HepG2 (cell line): ENCODE measurements around the gene DYNC2I2. TPM values are rescaled to one million over a fixed set of nuclear protein-coding genes. Genes with fewer than 3 reads are reported as not detected.

Experiments
- AKAP8 ChIP-seq: sonication (generic); formaldehyde crosslinking; IDR thresholded peaks from 2 replicates; pipeline ENCODE4 v1.5.1; 2020; ENCODE audit warnings: mild to moderate bottlenecking, missing genetic modification reagents
- CERS6 ChIP-seq: sonication (generic); formaldehyde crosslinking; IDR thresholded peaks from 2 replicates; pipeline ENCODE4 v1.5.0; 2020; ENCODE audit warnings: missing genetic modification reagents
- DMAP1 ChIP-seq: IDR thresholded peaks from 2 replicates; pipeline ENCODE4 v1.6.1; 2016
- IRF9 ChIP-seq: sonication (generic); formaldehyde crosslinking; IDR thresholded peaks from 2 replicates; pipeline ENCODE4 v1.8.0; 2022; ENCODE audit warnings: missing genetic modification reagents, mild to moderate bottlenecking, borderline replicate concordance
- NKX3-1 ChIP-seq: sonication (generic); formaldehyde crosslinking; IDR thresholded peaks from 2 replicates; pipeline ENCODE4 v1.5.0; 2020; ENCODE audit warnings: missing genetic modification reagents
- PCBP1 ChIP-seq: fragments of 200-400 bp; formaldehyde crosslinking; IDR thresholded peaks from 2 replicates; pipeline ENCODE4 v1.6.1; 2017; ENCODE audit warnings: mild to moderate bottlenecking, low read depth, low read length, borderline replicate concordance
- PPARG ChIP-seq: conservative IDR thresholded peaks from 2 replicates; pipeline ENCODE4 v1.6.1; 2016; ENCODE audit warnings: missing biosample characterization, missing genetic modification reagents
- SOX5 ChIP-seq: IDR thresholded peaks from 2 replicates; pipeline ENCODE4 v1.6.1; 2016; ENCODE audit warnings: borderline replicate concordance
- ZBTB14 ChIP-seq: sonication (generic); formaldehyde crosslinking; IDR thresholded peaks from 2 replicates; pipeline ENCODE4 v1.4.0; 2020; ENCODE audit warnings: missing genetic modification reagents
- ZNF280B ChIP-seq: sonication (generic); formaldehyde crosslinking; IDR thresholded peaks from 2 replicates; pipeline ENCODE4 v1.5.0; 2020; ENCODE audit warnings: missing genetic modification reagents, mild to moderate bottlenecking, borderline replicate concordance
- ZNF781 ChIP-seq: sonication (generic); formaldehyde crosslinking; IDR thresholded peaks from 2 replicates; pipeline ENCODE4 v1.5.1; 2020; ENCODE audit warnings: borderline replicate concordance, mild to moderate bottlenecking, missing genetic modification reagents; ENCODE audit errors: not compliant biosample characterization
- ZNF878 ChIP-seq: sonication (generic); formaldehyde crosslinking; IDR thresholded peaks from 2 replicates; pipeline ENCODE4 v1.8.1; 2023; ENCODE audit warnings: mild to moderate bottlenecking, missing genetic modification reagents, moderate library complexity
- ZNF879 ChIP-seq: sonication (generic); formaldehyde crosslinking; IDR thresholded peaks from 2 replicates; pipeline ENCODE4 v1.8.1; 2023; ENCODE audit warnings: missing genetic modification reagents
- polyA plus RNA-seq, 8 experiments: library from polyadenylated mRNA; depleted of rRNA in 3 of 8; stranded (reverse) in 7 of 8; unstranded in 1 of 8; fragments of >200 nt; fragmentation: Illumina TruSeq in 4 of 8; extraction: Trizol in 4 of 8; gene quantifications; 2 replicates each; pipeline versions ENCODE4 v1.2.1 to v1.2.3, GENCODE V29; 2011 to 2016; ENCODE audit warnings: low read depth in 4 of 8, missing spikeins in 1 of 8, mixed read lengths in 1 of 8; ENCODE audit not compliant: insufficient read depth in 1 of 8
- total RNA-seq, 5 experiments: library from RNA; depleted of rRNA; stranded (reverse); fragments of >200 nt; fragmentation: Illumina TruSeq; extraction: Trizol; gene quantifications; 2 replicates each; pipeline ENCODE4 v1.2.3, GENCODE V29; 2016; ENCODE audit warnings: low read depth in 1 of 5
- TF ChIP-seq, protein P1 (sequence below): sonication (generic); formaldehyde crosslinking; IDR thresholded peaks from 2 replicates; pipeline ENCODE4 v1.4.0; 2020; ENCODE audit warnings: mild to moderate bottlenecking, missing genetic modification reagents, borderline replicate concordance
- TF ChIP-seq, protein P2 (sequence below): sonication (generic); formaldehyde crosslinking; IDR thresholded peaks from 2 replicates; pipeline ENCODE4 v1.5.1; 2020; ENCODE audit warnings: missing genetic modification reagents, mild to moderate bottlenecking, borderline replicate concordance
- TF ChIP-seq, protein P3 (sequence below): sonication (generic); formaldehyde crosslinking; IDR thresholded peaks from 2 replicates; pipeline ENCODE4 v1.4.0; 2020; ENCODE audit warnings: missing genetic modification reagents; ENCODE audit errors: not compliant biosample characterization

DYNC2I2 gene
- total and polyA plus RNA-seq, 2 of the 13 experiments (the other 11 are each of a cell fraction or from before 2014, with no cell fraction given): 13.7 to 40.2 TPM

GRCh38 chr9:128702949-128703615 lies 46.4 kb upstream of the DYNC2I2 start (continued):
- TF ChIP-seq CERS6 (CRISPR knock-in tag) (no peak), ZNF781 (no peak), SOX5 (CRISPR knock-in tag) (no peak), DMAP1 (CRISPR knock-in tag) (no peak), PCBP1 (no peak), ZNF280B (CRISPR knock-in tag) (no peak), ZBTB14 (CRISPR knock-in tag) (no peak), AKAP8 (CRISPR knock-in tag) (no peak), IRF9 (CRISPR knock-in tag) (no peak), ZNF878 (no peak), PPARG (no peak), ZNF879 (CRISPR knock-in tag) (peak; percentile 63; the same call in 1 of the 2 replicates), NKX3-1 (CRISPR knock-in tag) (no peak)
- TF ChIP-seq, protein P1, sequence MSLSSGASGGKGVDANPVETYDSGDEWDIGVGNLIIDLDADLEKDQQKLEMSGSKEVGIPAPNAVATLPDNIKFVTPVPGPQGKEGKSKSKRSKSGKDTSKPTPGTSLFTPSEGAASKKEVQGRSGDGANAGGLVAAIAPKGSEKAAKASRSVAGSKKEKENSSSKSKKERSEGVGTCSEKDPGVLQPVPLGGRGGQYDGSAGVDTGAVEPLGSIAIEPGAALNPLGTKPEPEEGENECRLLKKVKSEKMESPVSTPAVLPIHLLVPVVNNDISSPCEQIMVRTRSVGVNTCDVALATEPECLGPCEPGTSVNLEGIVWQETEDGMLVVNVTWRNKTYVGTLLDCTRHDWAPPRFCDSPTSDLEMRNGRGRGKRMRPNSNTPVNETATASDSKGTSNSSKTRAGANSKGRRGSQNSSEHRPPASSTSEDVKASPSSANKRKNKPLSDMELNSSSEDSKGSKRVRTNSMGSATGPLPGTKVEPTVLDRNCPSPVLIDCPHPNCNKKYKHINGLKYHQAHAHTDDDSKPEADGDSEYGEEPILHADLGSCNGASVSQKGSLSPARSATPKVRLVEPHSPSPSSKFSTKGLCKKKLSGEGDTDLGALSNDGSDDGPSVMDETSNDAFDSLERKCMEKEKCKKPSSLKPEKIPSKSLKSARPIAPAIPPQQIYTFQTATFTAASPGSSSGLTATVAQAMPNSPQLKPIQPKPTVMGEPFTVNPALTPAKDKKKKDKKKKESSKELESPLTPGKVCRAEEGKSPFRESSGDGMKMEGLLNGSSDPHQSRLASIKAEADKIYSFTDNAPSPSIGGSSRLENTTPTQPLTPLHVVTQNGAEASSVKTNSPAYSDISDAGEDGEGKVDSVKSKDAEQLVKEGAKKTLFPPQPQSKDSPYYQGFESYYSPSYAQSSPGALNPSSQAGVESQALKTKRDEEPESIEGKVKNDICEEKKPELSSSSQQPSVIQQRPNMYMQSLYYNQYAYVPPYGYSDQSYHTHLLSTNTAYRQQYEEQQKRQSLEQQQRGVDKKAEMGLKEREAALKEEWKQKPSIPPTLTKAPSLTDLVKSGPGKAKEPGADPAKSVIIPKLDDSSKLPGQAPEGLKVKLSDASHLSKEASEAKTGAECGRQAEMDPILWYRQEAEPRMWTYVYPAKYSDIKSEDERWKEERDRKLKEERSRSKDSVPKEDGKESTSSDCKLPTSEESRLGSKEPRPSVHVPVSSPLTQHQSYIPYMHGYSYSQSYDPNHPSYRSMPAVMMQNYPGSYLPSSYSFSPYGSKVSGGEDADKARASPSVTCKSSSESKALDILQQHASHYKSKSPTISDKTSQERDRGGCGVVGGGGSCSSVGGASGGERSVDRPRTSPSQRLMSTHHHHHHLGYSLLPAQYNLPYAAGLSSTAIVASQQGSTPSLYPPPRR (CRISPR knock-in tag): no peak
- TF ChIP-seq, protein P2, sequence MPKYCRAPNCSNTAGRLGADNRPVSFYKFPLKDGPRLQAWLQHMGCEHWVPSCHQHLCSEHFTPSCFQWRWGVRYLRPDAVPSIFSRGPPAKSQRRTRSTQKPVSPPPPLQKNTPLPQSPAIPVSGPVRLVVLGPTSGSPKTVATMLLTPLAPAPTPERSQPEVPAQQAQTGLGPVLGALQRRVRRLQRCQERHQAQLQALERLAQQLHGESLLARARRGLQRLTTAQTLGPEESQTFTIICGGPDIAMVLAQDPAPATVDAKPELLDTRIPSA (CRISPR knock-in tag): no peak
- TF ChIP-seq, protein P3, sequence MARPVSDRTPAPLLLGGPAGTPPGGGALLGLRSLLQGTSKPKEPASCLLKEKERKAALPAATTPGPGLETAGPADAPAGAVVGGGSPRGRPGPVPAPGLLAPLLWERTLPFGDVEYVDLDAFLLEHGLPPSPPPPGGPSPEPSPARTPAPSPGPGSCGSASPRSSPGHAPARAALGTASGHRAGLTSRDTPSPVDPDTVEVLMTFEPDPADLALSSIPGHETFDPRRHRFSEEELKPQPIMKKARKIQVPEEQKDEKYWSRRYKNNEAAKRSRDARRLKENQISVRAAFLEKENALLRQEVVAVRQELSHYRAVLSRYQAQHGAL (CRISPR knock-in tag): no peak
